ENCODE results near the gene TMOD1. TPM values are rescaled to one million over a fixed set of nuclear protein-coding genes. Genes with fewer than 3 reads are reported as not detected.

The TMOD1 gene
- total and polyA plus RNA-seq, 9 of the 15 experiments (the other 6 are each of a cell fraction or from before 2014, with no cell fraction given): 7.1 to 41.2 (median 14.2) TPM

DNA sequence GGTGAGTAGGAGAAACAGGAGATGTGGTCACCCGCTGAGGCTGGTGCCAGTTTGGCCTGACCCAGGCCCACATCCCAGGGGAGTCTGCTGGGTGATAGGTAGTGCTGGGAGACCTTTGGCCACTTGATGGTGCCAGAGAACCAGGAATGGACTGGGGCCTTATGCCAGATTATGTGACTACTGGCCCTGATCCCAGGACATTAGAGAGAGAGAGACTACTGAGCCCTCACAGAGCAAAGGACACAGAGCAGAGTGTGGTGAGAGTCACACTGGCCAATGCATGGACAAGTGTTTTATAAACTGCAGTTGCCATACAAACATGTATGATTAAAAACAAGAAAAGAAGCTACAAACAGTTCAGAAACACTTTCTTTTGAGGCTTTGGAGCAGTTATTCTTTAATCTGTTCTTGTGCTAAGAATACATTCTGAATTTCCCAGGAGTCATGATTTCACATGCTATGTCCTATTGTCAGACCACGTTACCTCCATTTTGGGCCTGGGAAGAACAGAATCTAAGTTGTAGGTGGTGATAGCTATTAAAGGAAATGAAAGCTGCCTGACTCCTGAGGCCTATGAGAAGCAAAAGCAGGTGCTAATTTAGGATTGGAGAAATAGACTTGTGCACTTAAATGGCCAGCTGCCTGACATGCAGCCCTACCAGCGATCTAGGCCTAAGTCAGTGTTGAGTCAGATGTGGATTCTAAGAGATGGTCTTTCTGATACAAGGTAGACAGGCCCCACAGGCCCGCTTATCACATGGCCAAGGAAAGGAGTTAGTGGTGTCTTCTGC lies 32.6 kb upstream of the TMOD1 start:
- BruUV-seq (replicated peaks): no TSS peak
- Histone ChIP-seq H3K27me3 (ENCODE audit: control insufficient read depth in 2 of 2, insufficient read depth in 2 of 2, low read length in 2 of 2) (no peaks in the 10 kb centered on the region), H3K4me2 (ENCODE audit: insufficient read depth, low read length) (no peak overlapping the region), H3K79me2 (ENCODE audit: control insufficient read depth, insufficient read depth, low read length) (no peaks in the 10 kb centered on the region), H3K9me1 (ENCODE audit: control insufficient read depth, insufficient read depth, low read length) (no peaks in the 10 kb centered on the region), H2AFZ (ENCODE audit: low read depth, low read length) (peak overlapping the region; percentile 35), H4K20me1 (replicated peaks; ENCODE audit: control insufficient read depth, insufficient read depth, low read length) (no peaks in the 10 kb centered on the region), H3K4me1 (replicated peaks in 1 of 2; ENCODE audit: control insufficient read depth in 2 of 2, insufficient read depth in 2 of 2, low read length in 2 of 2) (peaks cover 0 to 8% of the 10 kb centered on the region in 2 experiments; a peak in 2 of 5 replicates), H3K27ac (ENCODE audit: extremely low read depth, low read depth, low read length) (no peak overlapping the region), H3K36me3 (ENCODE audit: control insufficient read depth, insufficient read depth, low read length) (no peaks in the 10 kb centered on the region), H3K4me3 (no peak overlapping the region), H3K9me3 (replicated peaks; ENCODE audit: control insufficient read depth, insufficient read depth, low read depth, low read length) (no peaks in the 10 kb centered on the region), H3K9ac (ENCODE audit: insufficient read depth in 1 of 2, low read depth in 2 of 2, low read length in 2 of 2) (peak overlapping the region in 1 of 2 experiments; percentile 5; a peak in 1 of 4 replicates)
- POLR2A ChIA-PET: interaction anchor here (0.6 to 1.8 kb wide), 6 partner anchors 9 to 147 kb away, joined by 3 to 8 read pairs (median 4); partner anchors contain the start of gene TMOD1
- CTCF ChIA-PET (ENCODE audit: low intra/inter-chr PET ratio): interaction anchor here (0.6 to 5.0 kb wide), 3 partner anchors 130 to 248 kb away, joined by 7 to 53 read pairs (median 24); no protein-coding TSS in a partner anchor
- in situ Hi-C loops (cut with MboI) (loop anchor here (5.0 kb wide), 1 partner anchor 133 kb away; no protein-coding TSS in a partner anchor), intact Hi-C loops (cut with micrococcal nuclease) (loop anchor here (1.0 to 10.0 kb wide), 3 partner anchors 129 to 426 kb away; no protein-coding TSS in a partner anchor)
- FAIRE-seq (peak; percentile 90), DNase-seq (ENCODE audit: extremely low read depth in 1 of 4, low spot score in 3 of 4) (peak; percentile 65 to 88 (median 78)), ATAC-seq (peak; percentile 100)
- WGBS (ENCODE audit: insufficient coverage, low coverage, missing lambda C conversion rate): 21% methylated on average over 4 of the region's 4 CpGs
- TF ChIP-seq CREB1 (IDR thresholded peaks at IDR 0.05) (no peak), CREB1 (CRISPR knock-in tag; IDR thresholded peaks at IDR 0.05) (no peak), ARID2 (IDR thresholded peaks at IDR 0.05) (peak; percentile 64; the same call in 1 of the 2 replicates), MYC (IDR thresholded peaks at IDR 0.05; ENCODE audit: low read depth, low read length) (peak; percentile 37; the same call in 1 of the 2 replicates), MYC (CRISPR knock-in tag; IDR thresholded peaks at IDR 0.05; ENCODE audit: borderline replicate concordance, low read depth) (no peak), KHSRP (IDR thresholded peaks at IDR 0.05) (no peak), FOXK1 (CRISPR knock-in tag; IDR thresholded peaks at IDR 0.05; ENCODE audit: borderline replicate concordance) (no peak), FOSL1 (tag; conservative IDR thresholded peaks at IDR 0.05) (peak; percentile 75), ILF3 (IDR thresholded peaks at IDR 0.05; ENCODE audit: borderline replicate concordance) (no peak)
- TF ChIP-seq, protein P1, sequence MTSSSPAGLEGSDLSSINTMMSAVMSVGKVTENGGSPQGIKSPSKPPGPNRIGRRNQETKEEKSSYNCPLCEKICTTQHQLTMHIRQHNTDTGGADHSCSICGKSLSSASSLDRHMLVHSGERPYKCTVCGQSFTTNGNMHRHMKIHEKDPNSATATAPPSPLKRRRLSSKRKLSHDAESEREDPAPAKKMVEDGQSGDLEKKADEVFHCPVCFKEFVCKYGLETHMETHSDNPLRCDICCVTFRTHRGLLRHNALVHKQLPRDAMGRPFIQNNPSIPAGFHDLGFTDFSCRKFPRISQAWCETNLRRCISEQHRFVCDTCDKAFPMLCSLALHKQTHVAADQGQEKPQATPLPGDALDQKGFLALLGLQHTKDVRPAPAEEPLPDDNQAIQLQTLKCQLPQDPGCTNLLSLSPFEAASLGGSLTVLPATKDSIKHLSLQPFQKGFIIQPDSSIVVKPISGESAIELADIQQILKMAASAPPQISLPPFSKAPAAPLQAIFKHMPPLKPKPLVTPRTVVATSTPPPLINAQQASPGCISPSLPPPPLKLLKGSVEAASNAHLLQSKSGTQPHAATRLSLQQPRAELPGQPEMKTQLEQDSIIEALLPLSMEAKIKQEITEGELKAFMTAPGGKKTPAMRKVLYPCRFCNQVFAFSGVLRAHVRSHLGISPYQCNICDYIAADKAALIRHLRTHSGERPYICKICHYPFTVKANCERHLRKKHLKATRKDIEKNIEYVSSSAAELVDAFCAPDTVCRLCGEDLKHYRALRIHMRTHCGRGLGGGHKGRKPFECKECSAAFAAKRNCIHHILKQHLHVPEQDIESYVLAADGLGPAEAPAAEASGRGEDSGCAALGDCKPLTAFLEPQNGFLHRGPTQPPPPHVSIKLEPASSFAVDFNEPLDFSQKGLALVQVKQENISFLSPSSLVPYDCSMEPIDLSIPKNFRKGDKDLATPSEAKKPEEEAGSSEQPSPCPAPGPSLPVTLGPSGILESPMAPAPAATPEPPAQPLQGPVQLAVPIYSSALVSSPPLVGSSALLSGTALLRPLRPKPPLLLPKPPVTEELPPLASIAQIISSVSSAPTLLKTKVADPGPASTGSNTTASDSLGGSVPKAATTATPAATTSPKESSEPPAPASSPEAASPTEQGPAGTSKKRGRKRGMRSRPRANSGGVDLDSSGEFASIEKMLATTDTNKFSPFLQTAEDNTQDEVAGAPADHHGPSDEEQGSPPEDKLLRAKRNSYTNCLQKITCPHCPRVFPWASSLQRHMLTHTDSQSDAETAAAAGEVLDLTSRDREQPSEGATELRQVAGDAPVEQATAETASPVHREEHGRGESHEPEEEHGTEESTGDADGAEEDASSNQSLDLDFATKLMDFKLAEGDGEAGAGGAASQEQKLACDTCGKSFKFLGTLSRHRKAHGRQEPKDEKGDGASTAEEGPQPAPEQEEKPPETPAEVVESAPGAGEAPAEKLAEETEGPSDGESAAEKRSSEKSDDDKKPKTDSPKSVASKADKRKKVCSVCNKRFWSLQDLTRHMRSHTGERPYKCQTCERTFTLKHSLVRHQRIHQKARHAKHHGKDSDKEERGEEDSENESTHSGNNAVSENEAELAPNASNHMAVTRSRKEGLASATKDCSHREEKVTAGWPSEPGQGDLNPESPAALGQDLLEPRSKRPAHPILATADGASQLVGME (CRISPR knock-in tag; IDR thresholded peaks at IDR 0.05): no peak

All from K562 (cell line).